A549 treated with AZD2906 at 1 μM for 4 hours (cell line): ENCODE measurements around the gene VIL1. TPM values are rescaled to one million over a fixed set of nuclear protein-coding genes. Genes with fewer than 3 reads are reported as not detected.

Experiments used
- total RNA-seq: library from RNA; stranded (reverse); fragments of 200-300 nt; extraction: Qiagen RNA extraction; gene quantifications from 5 replicates; pipeline ENCODE4 v1.2.3, GENCODE V29; 2022

The VIL1 gene
- 0.16 to 0.36 TPM (median 0.28 TPM) in 5 replicates for total RNA-seq

DNA sequence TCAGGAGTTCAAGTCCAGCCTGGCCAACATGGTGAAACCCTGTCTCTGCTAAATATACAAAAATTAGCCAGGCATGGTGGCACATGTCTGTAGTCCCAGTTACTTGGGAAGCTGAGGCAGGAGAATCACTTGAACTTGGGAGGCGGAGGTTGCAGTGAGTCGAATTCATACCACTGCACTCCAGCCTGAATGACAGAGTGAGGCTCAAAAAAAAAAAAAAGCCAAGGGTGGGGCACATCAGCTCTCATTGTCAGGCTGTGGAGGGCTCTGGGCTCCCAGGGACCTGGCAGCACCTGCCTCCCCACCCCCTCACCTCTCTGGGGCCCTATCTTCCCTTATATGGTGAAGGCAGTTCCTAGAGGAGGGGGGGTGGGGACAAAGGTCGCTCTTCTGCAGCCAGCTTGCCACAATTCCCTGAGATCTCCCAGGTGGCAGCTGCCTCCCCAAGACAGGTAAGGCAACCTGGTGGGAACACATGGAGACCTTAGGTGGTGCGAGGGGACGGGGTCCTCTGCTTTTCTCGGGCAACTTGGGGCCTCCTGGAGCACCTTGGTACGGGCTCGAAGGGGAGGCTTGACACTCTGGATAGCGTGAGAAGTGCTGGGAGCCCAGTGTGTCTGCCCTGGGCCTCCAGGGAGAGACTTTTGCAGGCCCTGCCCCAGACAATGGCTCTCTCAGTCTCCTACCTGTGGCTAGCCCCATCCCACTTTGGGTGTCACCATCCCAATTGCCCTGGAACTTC, at the start of gene VIL1:
VIL1 (plus strand) TSS at position 407 of the 742 bp plus-strand sequence. CDS start 4,656 bp downstream, outside the sequence.

DNA sequence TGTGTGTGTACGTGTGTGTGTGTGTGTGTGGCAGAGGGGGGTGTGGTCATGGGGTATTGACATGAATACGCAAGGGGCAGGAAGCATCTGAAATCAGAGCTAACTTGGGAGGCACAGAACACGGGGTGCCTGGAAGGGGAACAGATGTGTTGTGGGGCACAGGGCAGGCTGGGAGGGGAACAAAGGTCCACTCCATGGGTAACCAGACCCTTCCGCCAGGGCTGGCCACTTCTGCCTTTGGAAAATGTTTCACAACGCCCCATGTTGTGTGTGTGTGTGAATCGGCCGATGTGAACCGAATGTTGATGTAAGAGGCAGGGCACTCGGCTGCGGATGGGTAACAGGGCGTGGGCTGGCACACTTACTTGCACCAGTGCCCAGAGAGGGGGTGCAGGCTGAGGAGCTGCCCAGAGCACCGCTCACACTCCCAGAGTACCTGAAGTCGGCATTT, 37.0 kb upstream of the VIL1 start, which contains the start of gene SLC11A1:
SLC11A1 (plus strand) TSS at position 358 of the 451 bp plus-strand sequence. CDS start 96 bp downstream, outside the sequence.

DNA sequence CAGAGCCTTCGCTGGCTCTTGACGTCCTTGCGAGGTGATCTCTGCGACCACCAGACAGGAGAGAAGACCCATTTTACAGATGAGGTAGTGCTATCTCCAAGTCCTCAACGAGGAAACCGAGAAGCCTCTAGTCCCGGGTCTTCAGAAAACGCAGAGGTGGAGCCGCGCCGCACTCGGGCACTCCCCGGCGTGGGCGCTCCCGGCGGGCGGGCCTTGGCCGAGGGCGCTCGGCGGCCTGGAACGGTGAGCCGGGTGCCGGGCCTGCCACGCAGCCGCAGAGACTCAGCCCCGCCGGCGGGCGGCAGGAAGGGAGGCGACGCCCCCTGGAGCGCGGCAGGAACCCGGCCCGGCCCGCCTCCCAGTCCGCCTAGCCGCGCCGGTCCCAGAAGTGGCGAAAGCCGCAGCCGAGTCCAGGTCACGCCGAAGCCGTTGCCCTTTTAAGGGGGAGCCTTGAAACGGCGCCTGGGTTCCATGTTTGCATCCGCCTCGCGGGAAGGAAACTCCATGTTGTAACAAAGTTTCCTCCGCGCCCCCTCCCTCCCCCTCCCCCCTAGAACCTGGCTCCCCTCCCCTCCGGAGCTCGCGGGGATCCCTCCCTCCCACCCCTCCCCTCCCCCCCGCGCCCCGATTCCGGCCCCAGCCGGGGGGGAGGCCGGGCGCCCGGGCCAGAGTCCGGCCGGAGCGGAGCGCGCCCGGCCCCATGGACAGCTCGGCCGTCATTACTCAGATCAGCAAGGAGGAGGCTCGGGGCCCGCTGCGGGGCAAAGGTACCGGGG, 19.3 kb upstream of the VIL1 start, which contains the start of gene CTDSP1:
CTDSP1 (plus strand) TSS at position 478 of the 776 bp plus-strand sequence; CDS start at position 701, 223 bp downstream.

Other genes with a start within 250 kb of the VIL1 start
- gene ARPC2, start 201.9 kb upstream of the VIL1 start, total RNA-seq = 280 to 299 TPM (median 293 TPM) in 5 replicates
- 0.24 to 0.54 TPM (median 0.40 TPM) in 5 replicates for gene GPBAR1, start 158.1 kb upstream of the VIL1 start, total RNA-seq
- 126 to 194 TPM (median 130 TPM) in 5 replicates for gene AAMP, start 149.0 kb upstream of the VIL1 start, total RNA-seq
- gene PNKD, start 148.6 kb upstream of the VIL1 start, total RNA-seq = 58.2 to 76.9 TPM (median 74.2 TPM) in 5 replicates
- 127 to 142 TPM (median 137 TPM) in 5 replicates for gene TMBIM1, start 126.6 kb upstream of the VIL1 start, total RNA-seq
- 0.07 to 0.09 TPM (median 0.07 TPM) in 3 of 5 replicates, not detected in the others for gene CATIP, start 62.3 kb upstream of the VIL1 start, total RNA-seq
- gene SLC11A1, start 36.9 kb upstream of the VIL1 start, total RNA-seq = 0.16 to 0.21 TPM (median 0.17 TPM) in 5 replicates
- 63.7 to 77.1 TPM (median 73.8 TPM) in 5 replicates for gene CTDSP1, start 19.3 kb upstream of the VIL1 start, total RNA-seq
- 4.1 to 5.6 TPM (median 4.6 TPM) in 5 replicates for gene USP37, start 149.2 kb downstream of the VIL1 start, total RNA-seq
- gene CNOT9, start 149.7 kb downstream of the VIL1 start, total RNA-seq = 35.9 to 41.6 TPM (median 40.6 TPM) in 5 replicates
- 0.22 to 0.80 TPM (median 0.38 TPM) in 5 replicates for gene PLCD4, start 188.8 kb downstream of the VIL1 start, total RNA-seq
- gene ZNF142, start 240.5 kb downstream of the VIL1 start, total RNA-seq = 14.8 to 19.4 TPM (median 16.4 TPM) in 5 replicates
- 42.2 to 52.1 TPM (median 47.6 TPM) in 5 replicates for gene BCS1L, start 240.6 kb downstream of the VIL1 start, total RNA-seq